Stimulated activated CD8-positive, alpha-beta memory T cell treated with anti-CD3 and anti-CD28 coated beads, Interleukin-7, amount 100 ng/mL, for 4 hours (primary cell): ENCODE data around the gene JPT2.
"Not testable (repeated sequence)": the region's sequence is repeated elsewhere in the genome, so short reads cannot be mapped to it uniquely, and the experiment has no call there.

Experiments used
- DNase-seq, 2 donors: peaks; one replicate each; pipeline ENCODE4 v3.0.0-alpha.2; 2020; ENCODE audit warnings: low read depth in 2 of 2

JPT2 gene

DNA sequence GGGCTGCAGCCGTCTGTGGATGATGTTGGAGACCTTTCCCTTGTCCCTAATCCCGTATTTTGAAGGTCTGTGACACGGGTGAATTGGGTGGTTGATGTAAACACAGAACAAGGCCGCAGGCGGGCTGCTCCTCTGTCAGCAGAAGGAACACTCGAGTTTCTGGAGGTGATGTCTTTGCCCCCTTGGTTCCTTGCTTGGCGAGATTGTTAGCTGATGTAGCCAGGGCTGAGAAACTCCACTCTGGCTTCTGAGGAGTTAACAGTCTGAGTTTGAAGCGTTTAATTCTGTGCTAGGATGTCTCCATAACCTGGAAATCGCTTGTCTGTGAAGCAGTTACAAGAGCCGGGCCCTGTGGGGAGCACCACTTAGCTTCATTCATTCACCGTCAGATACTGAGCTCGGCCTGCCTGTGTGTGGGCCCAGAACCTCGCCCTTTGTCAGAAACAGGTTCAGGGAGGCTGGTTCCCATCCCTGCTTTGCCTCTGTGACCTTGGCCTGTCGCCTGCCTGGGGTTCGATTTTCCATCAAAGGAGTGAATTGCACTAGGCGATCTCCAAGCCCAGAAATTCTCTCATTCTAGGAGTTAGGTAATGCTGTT is 29.2 kb downstream of the JPT2 start:
- DNase-seq = no peak

DNA sequence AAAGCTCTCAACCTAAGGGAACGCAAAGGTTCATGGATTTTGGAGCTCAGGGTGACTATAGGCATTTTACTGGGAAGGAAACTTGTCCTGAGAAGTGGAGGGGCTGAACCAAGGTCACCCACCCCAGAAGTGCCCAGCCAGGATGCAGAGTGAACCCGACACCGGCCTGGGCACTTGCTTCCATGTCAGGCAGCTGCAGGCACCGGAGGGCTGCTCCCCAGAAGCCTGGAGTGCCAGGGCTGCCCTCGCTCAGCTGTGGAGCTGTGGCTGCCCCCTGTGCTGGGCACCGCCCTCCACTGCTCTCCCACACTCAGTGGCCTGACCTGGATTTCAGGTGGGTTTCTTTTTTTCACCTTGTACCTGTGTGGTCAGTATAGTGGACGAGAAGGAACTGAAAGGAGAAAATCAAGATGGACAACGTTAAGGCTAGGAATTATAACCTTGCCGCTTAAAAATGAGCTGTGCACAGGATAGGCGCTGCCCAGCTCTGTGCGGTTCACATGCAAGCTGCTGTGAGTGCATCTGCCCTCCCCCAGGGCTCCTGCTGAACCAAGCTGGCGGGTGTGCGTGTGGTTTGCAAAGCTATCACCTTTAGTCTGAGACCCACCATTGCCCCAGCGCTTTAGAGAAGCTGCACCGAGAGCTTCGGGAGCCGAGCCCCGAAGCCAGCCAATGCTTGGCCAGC is 30.1 kb downstream of the JPT2 start:
- no peak for DNase-seq

DNA sequence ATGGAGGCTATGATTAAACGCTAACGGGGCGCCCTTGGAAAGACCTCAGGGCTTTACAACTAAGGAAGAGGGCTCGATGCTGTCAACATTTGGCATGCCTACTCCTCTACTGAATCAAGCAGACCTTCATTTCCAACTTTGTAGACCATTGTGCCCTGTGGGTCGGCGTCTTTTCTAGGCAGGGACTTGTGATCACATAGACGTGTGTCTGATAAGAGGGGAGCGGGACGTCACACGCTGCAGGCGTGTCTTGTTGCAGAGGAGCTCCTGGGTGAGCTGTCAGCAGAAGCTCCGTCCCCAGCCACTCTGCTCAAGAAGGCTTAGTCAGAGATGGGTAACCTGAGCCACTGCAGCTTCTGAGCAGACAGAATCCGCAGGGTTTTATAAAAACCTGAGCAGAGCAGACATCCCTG is 30.7 kb downstream of the JPT2 start:
- DNase-seq = peak in 1 of 2 donors; percentile 20

DNA sequence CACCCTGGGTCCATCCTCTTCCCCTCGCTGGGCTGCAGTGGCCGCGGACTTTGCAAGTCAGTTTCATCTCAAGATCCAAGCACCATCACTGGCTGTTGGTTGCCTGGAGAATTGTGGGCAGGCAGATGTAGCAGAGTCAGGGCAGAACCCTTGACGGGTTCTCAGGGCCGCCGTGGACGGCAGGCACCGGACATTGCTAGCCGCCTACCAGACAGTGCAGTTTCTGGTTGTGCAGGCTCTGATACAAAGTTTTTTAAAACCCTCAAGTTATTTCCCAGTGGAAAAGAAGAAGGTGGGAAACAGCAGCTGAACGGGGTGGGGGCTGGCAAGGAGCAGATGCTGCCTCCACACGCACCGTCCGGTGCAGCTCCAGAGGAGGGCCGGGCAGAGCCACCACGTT is 31.3 kb downstream of the JPT2 start:
- no peak for DNase-seq

DNA sequence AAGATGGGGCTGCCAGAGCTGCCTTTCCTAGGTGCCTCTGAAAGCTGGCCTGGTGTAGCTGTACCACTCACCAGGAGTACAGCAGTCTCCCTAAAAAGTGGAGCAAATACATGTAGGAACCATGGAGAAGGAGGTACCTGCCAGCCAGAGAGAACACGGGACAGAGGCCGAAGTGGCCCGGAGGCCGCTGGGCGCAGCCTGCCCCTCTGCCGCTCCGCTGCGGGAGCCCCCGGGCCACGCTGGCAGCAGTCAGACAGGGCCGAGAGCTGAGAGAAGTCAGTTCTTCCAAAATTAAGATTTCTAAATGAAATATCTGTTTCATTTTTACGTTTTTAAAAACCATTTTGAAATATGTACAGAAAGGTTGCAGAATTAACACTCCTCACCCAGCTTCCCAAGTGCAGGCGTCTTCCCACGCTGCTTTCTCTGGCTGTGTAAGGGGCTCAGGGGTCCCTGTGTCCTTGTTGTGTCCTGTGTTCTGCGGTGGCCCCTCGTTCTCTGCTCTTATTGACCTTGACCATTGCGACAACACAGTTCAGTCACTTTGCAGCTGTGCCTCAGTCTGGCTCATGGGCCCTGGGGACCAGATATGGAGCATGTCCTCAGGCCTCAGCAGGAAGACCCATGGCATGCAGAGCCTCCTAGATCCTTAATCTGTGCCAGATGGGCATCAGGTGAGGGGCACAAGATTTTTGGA is 32.9 kb downstream of the JPT2 start:
- no peak for DNase-seq

DNA sequence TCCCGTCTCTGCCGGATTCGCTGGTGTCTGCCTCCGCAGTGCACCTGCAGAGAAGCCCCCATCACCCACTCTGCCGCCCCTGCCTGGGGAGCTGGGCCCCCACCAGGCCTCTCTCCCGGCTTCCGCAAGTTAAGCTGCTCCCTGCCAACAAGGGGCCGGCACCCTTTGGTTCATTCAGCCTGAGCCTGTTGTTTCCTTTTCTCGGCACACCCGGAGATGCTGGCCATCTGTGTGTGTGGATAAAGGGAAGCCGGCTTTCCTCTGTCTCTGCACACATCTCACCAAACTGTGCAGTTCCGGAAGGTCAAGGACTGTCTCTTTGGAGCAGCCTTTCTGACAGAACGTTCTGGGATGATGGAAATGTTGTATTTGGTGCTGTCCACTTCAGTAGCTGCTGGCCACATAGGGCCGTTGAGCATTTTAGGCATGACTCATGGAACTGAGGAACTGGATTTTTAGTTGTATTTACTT is 34.7 kb downstream of the JPT2 start:
- no peak for DNase-seq

DNA sequence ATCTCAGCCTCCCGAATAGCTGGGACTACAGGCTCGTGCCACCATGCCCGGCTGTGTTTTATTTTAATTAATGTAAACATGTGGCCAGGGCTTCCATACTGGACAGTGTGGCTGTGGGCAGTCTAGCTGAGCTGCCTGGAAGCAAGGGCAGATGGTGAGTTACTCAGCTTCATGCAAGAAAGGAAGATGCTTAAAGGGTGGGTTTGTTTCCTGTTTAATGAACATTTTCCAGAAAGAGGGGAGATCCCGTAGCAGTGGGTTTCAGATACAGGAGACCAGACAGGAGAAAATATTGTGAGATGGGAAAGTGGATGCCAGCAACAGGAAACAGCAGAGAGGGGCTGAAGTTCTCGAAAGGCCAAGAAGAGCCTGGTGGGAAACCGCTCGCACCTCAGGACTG is 35.3 kb downstream of the JPT2 start:
- DNase-seq = no peak

DNA sequence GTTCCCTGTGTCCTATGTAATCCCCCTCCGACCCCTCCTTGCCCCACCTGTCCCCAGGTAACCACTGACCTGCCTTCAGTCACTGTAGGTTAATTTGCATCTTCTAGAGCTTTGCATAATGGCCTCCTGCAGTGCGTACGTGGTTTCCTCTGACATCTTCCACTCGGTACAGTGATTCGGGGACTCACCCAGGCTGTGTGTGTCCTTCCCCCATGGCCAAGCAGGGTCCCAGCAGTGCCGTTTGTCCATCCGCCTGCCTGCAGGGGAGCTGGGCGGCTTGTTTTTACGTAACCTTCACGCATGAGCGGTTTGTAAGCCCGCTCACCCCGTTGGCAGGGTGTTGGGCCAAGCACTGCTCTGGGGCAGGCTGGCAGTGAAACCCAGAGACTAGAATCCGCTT is 35.9 kb downstream of the JPT2 start:
- no peak for DNase-seq

DNA sequence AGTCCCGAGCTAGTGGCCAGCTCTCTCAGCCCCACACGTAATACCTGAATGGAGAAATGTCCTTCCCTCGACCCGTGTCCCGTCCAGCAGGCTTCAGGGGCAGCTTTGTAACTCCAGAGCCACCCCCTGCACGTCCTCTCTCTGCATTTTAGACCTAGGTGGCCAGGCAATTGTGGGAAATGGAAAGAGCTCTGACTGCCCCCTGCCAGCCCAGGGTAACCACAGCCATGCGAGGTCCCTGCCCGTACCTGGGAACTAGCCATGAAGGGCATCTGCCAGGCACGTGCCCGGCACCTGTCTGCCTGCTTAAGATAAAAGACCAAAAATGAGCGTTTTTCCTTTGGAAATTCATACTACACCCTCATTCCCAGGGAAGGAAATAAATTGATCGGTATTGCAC is 37.1 kb downstream of the JPT2 start:
- DNase-seq = no peak

DNA sequence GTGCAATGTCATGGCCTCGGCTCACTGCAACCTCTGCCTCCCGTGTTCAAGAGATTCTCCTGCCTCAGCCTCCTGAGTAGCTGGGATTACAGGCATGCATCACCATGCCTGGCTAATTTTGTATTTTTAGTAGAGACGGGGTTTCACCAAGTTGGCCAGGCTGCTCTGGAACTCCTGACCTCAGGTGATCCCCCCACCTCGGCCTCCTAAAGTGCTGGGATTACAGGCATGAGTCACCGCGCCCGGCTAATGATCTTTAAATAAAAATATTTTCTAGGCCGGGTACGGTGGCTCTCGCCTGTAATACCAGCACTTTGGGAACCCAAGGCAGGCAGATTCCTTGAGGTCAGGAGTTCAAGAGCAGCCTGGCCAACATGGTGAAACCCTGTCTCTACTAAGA is 40.2 kb downstream of the JPT2 start:
- DNase-seq = not testable (repeated sequence)

DNA sequence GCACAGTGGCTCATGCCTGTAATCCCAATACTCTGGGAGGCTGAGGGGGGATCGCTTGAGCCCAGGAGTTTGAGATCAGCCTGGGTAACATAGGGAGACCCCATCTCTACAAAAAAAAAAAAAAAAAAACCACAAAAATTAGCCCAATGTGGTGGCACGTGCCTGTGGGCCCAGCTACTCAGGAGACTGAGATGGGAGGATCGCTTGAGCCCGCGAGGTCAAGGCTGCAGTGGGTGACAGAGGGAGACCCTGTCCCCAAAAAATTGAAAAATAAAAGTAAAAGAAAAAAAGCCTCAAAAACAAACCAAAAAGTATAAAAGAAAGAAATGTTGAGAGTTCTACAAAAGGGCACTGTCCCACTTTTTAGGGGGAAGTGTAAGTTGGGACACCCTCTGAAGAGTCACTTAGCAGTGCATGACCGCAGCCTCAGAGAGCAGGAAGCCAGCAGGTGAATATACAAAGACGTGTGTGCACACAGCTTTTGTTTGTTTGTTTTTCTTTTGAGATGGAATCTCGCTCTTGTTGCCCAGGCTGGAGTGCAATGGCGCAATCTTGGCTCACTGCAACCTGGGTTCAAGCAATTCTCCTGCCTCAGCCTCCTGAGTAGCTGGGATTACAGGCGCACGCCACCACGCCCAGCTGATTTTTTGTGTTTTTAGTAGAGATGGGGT is 41.6 kb downstream of the JPT2 start:
- not testable (repeated sequence) for DNase-seq

DNA sequence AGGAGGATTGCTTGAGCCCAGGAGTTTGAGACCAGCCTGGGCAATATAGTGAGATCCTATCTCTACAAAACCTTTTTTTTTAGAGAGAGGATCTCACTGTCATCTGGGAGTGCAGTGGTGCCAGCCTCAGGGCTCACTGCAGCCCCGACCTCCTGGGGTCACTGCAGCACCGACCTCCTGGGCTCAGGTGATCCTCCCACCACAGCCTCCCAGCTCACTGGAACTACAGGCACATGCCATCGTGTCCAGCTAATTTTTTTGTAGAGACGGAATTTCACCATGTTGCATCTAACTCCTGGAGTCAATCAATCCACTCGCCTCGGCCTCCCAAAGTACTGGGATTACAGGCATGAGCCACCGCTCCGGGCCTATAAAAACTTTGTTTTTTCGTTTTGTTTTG is 43.3 kb downstream of the JPT2 start:
- no peak for DNase-seq

DNA sequence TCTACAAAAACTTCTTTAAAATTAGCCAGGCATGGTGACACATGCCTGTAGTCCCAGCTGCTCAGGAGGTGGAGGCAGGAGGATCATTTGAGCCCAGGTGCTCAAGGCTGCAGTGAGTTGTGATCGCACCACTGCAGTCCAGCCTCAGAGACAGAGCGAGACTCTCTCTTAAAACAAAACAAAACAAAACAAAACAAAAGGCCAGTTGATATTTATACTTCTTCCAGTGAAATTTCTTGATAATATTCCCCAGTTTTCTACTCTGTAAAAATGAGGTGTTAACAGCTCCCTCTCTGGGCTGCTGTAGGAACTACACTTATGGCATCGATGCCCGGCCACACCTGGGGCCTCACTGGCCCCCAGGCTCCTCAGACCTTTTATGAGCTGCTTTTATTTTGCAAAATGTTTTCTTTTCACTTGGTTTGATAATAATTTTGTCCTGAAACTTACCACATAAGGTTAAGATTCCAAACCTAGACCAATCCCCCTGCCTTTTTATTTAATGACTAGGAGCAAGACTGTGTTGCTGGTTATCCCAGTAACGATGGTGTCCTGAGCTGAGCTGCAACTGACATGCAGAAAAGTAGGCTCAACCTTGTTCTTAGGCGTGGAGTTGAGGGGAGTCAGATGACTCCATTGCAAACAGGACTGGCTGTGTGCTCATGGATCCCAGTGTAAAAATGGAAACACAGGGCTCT is 45.5 kb downstream of the JPT2 start:
- no peak for DNase-seq

DNA sequence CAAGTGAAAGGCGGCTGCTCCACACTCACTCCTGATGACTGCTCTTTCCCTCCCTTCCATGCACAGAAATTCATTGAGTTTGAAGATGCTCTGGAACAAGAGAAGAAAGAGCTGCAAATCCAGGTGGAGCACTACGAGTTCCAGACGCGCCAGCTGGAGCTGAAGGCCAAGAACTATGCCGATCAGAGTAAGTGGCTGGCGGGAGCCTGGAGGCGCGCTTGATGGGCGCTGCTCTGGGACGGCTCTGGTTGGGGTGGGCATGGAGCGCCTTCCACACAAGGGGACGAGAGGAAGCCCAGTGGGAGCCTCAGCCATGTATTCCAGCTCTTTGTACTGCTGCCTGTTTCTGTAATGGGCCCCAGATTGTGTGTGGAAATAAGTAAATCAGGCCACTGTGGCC is 46.4 kb downstream of the JPT2 start:
- no peak for DNase-seq

DNA sequence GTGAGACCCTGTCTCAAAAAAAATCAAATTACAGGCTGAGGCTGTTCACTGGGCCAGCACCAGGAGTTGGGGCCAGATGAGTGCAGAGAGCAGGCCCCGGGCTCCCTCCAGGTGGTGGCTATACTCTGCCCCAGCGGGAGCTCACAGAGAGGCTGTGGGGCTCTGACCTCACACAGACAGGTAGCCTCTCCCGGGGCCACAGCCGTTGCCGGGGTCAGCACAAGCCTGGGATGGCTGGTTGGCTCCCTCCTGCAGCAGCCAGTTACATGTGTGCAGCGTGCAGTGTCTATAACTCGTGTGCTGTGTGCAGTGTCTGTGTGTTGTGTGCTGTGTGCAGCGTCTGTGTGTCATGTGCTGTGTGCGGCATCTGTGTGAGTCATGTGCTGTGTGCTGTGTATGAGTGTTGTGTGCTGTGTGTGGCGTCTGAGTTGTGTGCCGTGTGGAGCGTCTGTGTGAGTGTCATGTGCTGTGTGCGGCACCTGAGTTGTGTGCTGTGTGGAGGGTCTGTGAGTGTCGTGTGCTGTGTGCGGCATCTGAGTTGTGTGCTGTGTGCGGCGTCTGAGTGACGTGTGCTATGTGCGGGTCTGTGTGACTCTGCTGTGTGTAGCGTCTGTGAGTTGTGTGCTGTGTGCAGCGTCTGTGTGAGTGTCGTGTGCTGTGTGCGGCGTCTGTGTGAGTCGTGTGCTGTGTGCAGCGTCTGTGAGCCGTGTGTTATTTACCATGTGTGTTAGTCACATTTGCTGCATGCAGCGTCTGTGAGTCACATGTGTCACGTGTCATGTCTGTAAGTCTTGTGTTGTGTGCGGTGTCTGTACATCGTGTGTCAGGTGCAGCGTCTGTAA is 48.8 kb downstream of the JPT2 start:
- DNase-seq = no peak

DNA sequence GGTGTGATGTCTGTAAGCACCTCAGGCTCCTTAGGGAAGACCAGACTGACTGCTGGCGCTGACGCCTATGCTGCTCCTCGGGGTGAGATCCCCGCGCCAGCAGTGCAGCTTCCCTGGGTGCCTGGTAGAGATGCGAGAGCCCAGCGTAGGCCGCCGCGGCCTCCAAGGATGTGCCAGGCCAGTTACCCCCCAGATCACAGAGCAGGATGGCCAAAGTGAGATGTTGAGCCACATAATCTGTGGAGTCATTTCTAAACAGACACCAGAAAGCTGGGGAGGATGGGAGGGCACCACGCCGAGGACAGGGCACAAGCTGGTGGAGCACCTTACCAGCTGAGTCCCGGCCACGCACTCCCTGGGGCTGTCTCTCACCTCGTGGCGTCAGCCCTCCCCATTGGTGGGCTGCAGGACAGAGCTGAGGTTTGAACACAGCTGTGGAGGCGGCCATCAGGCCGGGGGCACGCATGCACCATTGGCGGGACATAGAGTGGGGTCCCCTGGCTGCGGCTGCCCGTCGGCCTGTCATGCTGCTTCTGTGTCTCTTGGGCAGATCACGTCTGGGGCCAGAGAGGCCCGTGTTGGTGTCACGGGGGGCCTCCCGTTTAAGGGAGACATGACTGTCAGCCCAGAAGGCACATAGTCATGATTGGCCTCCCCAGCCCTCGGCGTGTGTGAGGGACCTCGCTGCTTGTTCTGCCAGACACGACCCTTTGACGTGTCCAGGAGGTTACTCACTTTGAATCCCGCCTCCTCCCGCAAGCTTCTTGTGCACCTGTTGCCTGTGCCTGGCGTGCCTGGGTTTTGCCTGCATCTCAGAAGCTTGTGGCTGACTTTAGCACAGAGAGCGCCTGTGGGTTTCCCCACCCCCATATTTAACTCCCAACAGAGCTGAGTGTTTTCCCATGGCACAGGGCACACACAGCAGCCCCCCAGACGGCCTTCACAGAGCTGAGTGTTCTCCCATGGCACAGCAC is 49.9 kb downstream of the JPT2 start:
- no peak for DNase-seq

DNA sequence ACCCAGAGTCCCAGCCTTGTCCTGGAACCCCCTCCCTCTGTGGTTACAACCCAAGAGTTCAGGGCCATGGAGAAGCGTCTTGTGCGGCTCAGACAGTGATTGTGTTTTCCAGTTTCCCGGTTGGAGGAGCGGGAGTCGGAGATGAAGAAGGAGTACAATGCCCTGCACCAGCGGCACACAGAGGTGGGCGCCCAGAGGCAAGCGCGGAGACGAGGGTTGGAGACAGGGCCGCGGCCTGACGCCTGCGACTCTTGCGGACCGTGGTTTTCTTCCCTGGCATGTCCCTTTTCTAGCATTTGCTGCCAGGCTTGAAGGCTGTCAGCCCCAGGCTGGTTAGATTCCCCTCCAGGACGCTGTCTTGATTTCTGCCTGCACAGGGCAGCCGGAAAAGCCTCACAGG is 50.9 kb downstream of the JPT2 start:
- no peak for DNase-seq

DNA sequence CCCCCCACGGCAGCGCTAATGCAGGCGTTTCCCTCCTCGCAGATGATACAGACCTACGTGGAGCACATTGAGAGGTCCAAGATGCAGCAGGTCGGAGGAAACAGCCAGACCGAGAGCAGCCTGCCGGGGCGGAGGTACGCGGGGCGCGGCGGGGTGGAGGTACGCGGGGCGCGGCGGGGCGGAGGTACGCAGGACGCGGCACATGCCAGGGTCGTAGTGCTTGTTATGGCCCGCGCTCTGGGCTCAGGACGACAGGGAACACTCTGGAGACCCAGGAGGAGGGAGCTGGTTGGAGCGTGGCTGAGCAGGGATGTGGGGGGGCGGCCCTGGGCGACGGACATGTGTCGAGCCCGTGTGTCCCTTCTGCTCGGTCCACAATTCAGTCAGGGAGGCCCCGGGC is 51.4 kb downstream of the JPT2 start:
- no peak for DNase-seq

DNA sequence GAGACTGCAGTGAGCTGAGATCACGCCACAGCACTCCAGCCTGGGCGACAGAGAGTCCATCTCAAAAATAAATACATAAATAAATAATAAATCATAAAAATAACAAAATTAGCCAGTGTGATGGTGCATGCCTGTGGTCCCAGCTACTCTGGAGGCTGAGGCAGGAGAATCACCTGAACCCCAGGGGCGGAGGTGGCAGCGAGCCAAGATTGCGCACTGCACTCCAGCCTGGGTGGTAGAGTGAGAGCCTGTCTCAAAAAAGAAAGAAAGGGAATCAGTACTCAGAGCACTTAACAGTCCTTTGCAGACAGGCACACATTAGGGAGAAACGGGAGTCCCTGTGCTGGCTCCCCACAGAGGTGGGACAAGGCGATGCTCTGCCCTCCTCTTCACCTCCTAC is 53.0 kb downstream of the JPT2 start:
- DNase-seq = no peak

DNA sequence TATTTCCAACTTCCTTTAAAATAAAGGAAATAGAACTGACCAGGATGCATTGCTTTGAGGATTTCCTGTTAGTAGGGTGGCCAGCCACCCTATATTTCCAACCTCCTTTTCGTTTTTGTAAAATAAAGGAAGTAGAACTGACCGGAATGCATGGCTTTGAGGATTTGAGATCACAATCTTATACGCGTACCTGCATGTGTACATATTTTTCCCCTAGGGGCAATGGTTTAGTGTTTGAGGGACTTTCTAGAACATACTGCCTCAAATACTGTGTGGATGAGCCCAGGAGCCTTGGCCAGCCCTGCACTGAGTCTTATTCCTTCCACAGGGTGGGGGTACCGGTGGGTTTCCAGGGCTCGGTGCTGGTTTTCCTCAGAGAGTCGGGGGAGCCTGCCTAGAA is 53.5 kb downstream of the JPT2 start:
- no peak for DNase-seq
